T-helper 2 cell treated with Interferon-gamma antibody and Interleukin-4, amounts not matched to agents 5 μg/mL and 100 μg/mL, for 36 hours (primary cell): Measurements from ENCODE around the gene CXCL6.

Experiments used
- DNase-seq: peaks from one replicate; pipeline ENCODE4 v3.0.0; 2021; ENCODE audit warnings: low spot score
- H3K27ac Mint-ChIP-seq: one replicate; pipeline ENCODE4 v1.8.0; 2021; ENCODE audit warnings: mild to moderate bottlenecking, mixed read lengths
- H3K27me3 Mint-ChIP-seq: one replicate; pipeline ENCODE4 v1.8.0; 2021; ENCODE audit warnings: low read depth, mixed read lengths
- H3K36me3 Mint-ChIP-seq: one replicate; pipeline ENCODE4 v1.8.0; 2021; ENCODE audit warnings: low read depth, mixed read lengths
- H3K4me1 Mint-ChIP-seq: one replicate; pipeline ENCODE4 v1.8.0; 2021; ENCODE audit warnings: low read depth, mixed read lengths
- H3K4me3 Mint-ChIP-seq: one replicate; pipeline ENCODE4 v1.8.0; 2022; ENCODE audit warnings: mild to moderate bottlenecking, moderate library complexity, mixed read lengths
- H3K9me3 Mint-ChIP-seq: one replicate; pipeline ENCODE4 v1.8.0; 2021; ENCODE audit warnings: mixed read lengths

The CXCL6 gene

DNA sequence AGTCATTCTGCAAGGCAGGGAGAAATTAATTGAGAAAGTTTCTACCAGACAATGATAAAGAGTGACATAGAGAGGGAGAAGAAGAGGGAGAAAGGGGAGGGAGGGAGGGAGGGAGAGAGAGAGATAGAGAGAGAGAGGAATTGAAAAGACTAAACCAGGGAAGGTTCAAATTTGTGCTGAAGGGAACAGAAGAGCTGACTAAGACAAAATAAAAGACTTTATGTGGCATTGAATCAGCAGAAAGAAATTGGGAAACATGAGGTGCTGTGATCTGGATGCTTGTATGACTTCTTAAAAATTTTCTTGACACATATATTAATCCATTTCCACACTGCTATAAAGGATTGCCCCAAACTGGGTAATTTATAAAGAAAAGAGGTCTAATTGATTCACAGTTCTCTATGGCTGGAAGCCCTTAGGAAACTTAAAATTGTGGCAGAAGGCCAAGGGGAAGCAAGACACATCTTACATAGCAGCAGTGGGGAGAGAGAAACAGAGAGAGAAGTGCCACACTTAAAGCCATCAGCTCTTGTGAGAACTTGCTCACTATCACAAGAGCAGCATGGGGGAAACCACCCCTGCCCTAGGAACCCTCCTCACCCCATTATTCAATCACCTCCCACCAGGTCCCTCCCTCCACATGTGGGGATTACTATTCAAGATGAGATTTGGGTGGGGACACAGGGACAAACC lies 13.5 kb upstream of the CXCL6 start:
- Mint-ChIP-seq H3K27ac (no peak overlapping the region), H3K4me3 (no peak overlapping the region), H3K4me1 (no peaks in the 10 kb centered on the region), H3K27me3 (no peaks in the 10 kb centered on the region), H3K9me3 (peaks cover 6% of the 10 kb centered on the region), H3K36me3 (no peaks in the 10 kb centered on the region)
- DNase-seq: no peak

- H3K9me3 Mint-ChIP-seq: peaks cover 6% of the 10 kb centered on the region
- H3K4me1 Mint-ChIP-seq: no peaks in the 10 kb centered on the region
- DNase-seq: no peak
- H3K4me3 Mint-ChIP-seq: no peak overlapping the region
- H3K36me3 Mint-ChIP-seq: no peaks in the 10 kb centered on the region
- no peak overlapping the region for H3K27ac Mint-ChIP-seq
- no peaks in the 10 kb centered on the region for H3K27me3 Mint-ChIP-seq
Measured at GRCh38 chr4:73823760-73824159, 12.7 kb upstream of the CXCL6 start.

GRCh38 chr4:73828956-73829355 lies 7.5 kb upstream of the CXCL6 start:
- Mint-ChIP-seq H3K27me3 (peaks cover 1% of the 10 kb centered on the region), H3K36me3 (no peaks in the 10 kb centered on the region), H3K9me3 (peaks cover 6% of the 10 kb centered on the region), H3K27ac (no peak overlapping the region), H3K4me1 (no peaks in the 10 kb centered on the region), H3K4me3 (no peak overlapping the region)
- DNase-seq: no peak

- H3K4me1 Mint-ChIP-seq: no peaks in the 10 kb centered on the region
- peaks cover 6% of the 10 kb centered on the region for H3K9me3 Mint-ChIP-seq
- H3K36me3 Mint-ChIP-seq: no peaks in the 10 kb centered on the region
- H3K27me3 Mint-ChIP-seq: peaks cover 7% of the 10 kb centered on the region
- no peak overlapping the region for H3K4me3 Mint-ChIP-seq
- H3K27ac Mint-ChIP-seq: no peak overlapping the region
- no peak for DNase-seq
Measured at GRCh38 chr4:73831569-73831968, 4.9 kb upstream of the CXCL6 start.

GRCh38 chr4:73832651-73833237 lies 3.7 kb upstream of the CXCL6 start:
- peaks cover 2% of the 10 kb centered on the region for H3K4me1 Mint-ChIP-seq
- no peak overlapping the region for H3K4me3 Mint-ChIP-seq
- no peak overlapping the region for H3K27ac Mint-ChIP-seq
- H3K9me3 Mint-ChIP-seq: no peaks in the 10 kb centered on the region
- no peaks in the 10 kb centered on the region for H3K36me3 Mint-ChIP-seq
- H3K27me3 Mint-ChIP-seq: peaks cover 15% of the 10 kb centered on the region
- no peak for DNase-seq

DNA sequence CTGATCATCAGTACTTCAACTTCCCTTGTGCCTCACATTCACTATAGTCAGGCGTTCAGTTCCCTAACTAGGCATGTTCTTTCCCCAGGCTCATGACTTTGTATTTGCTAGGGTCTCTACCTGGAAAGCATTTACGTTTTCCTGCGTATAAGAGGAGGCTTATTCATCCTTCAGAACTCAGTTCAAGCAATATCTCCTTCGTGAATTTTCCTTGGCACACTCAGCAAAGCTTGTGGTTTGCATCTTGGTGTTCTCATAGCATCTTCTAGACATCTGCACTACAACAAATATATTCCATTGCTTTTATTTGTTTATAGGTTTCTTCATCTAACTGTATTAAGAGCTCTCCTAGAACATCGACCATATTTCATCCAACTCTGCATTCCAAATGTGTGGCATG lies 2.6 kb downstream of the CXCL6 start:
- Mint-ChIP-seq H3K27ac (no peak overlapping the region), H3K4me3 (no peak overlapping the region), H3K27me3 (peaks cover 27% of the 10 kb centered on the region), H3K36me3 (no peaks in the 10 kb centered on the region), H3K9me3 (no peaks in the 10 kb centered on the region), H3K4me1 (peaks cover 2% of the 10 kb centered on the region)
- DNase-seq: no peak

DNA sequence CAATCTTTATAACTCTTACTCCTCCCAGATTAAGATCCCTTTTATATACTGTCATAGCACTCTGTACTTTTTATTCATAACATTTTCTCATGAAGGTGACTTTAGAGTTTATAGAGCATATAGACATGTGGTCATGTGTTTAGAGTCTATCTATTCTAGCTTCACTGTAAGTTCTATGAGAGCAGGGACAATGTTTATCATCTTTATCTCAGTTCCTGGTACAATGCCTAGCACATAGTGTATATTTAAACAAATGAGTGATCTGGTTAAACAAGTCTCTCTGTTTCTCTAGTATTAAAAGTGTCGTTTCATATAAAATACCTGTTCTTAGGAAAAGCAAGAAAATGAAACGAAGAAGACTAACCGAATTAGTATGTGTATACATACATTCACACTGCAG lies 3.2 kb downstream of the CXCL6 start:
- H3K27me3 Mint-ChIP-seq: peaks cover 27% of the 10 kb centered on the region
- H3K9me3 Mint-ChIP-seq: no peaks in the 10 kb centered on the region
- DNase-seq: no peak
- peaks cover 2% of the 10 kb centered on the region for H3K4me1 Mint-ChIP-seq
- no peaks in the 10 kb centered on the region for H3K36me3 Mint-ChIP-seq
- H3K4me3 Mint-ChIP-seq: no peak overlapping the region
- no peak overlapping the region for H3K27ac Mint-ChIP-seq

GRCh38 chr4:73841243-73841925 lies 4.9 kb downstream of the CXCL6 start:
- peaks cover 2% of the 10 kb centered on the region for H3K4me1 Mint-ChIP-seq
- H3K27ac Mint-ChIP-seq: no peak overlapping the region
- H3K4me3 Mint-ChIP-seq: no peak overlapping the region
- no peaks in the 10 kb centered on the region for H3K9me3 Mint-ChIP-seq
- peaks cover 26% of the 10 kb centered on the region for H3K27me3 Mint-ChIP-seq
- DNase-seq: no peak
- H3K36me3 Mint-ChIP-seq: no peaks in the 10 kb centered on the region

DNA sequence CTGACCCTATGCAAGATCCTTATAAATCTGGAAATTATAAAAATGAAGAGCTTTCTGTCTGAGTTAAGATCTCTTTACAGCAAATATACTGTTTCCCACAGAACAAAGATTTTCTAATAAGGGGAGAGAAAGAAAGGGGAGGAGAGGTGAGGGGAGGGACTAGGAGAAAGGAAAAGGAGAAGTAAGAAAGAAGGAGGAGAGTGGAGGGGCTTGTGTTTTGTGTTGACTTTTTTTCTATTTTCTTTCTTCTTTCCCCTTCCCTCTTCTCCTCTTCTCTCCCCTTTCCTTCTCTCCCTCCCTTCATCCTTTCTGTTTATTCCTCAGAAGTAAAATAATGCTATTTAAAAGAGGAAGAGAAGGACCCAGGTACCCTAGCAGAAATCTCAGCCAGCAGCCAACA lies 6.2 kb downstream of the CXCL6 start:
- no peak overlapping the region for H3K4me3 Mint-ChIP-seq

GRCh38 chr4:73843369-73843768 lies 6.9 kb downstream of the CXCL6 start:
- no peaks in the 10 kb centered on the region for H3K4me1 Mint-ChIP-seq
- no peak for DNase-seq
- peaks cover 16% of the 10 kb centered on the region for H3K27me3 Mint-ChIP-seq
- H3K4me3 Mint-ChIP-seq: no peak overlapping the region
- H3K9me3 Mint-ChIP-seq: no peaks in the 10 kb centered on the region
- no peak overlapping the region for H3K27ac Mint-ChIP-seq
- H3K36me3 Mint-ChIP-seq: no peaks in the 10 kb centered on the region

More for the DNA sequence above, 6.2 kb downstream of the CXCL6 start:
- no peak overlapping the region for H3K27ac Mint-ChIP-seq
- H3K9me3 Mint-ChIP-seq: no peaks in the 10 kb centered on the region
- no peak for DNase-seq
- no peaks in the 10 kb centered on the region for H3K36me3 Mint-ChIP-seq
- H3K27me3 Mint-ChIP-seq: peaks cover 16% of the 10 kb centered on the region
- H3K4me1 Mint-ChIP-seq: no peaks in the 10 kb centered on the region

- H3K36me3 Mint-ChIP-seq: no peaks in the 10 kb centered on the region
- H3K27me3 Mint-ChIP-seq: peaks cover 13% of the 10 kb centered on the region
- H3K4me3 Mint-ChIP-seq: no peak overlapping the region
- no peak for DNase-seq
- no peaks in the 10 kb centered on the region for H3K4me1 Mint-ChIP-seq
- no peak overlapping the region for H3K27ac Mint-ChIP-seq
- no peaks in the 10 kb centered on the region for H3K9me3 Mint-ChIP-seq
Measured at GRCh38 chr4:73844345-73844744, 7.9 kb downstream of the CXCL6 start.

GRCh38 chr4:73844806-73845205 lies 8.3 kb downstream of the CXCL6 start:
- Mint-ChIP-seq H3K4me1 (no peaks in the 10 kb centered on the region), H3K27ac (no peak overlapping the region), H3K36me3 (no peaks in the 10 kb centered on the region), H3K27me3 (peaks cover 10% of the 10 kb centered on the region), H3K4me3 (no peak overlapping the region), H3K9me3 (no peaks in the 10 kb centered on the region)
- no peak for DNase-seq

GRCh38 chr4:73847526-73848182 lies 11.2 kb downstream of the CXCL6 start:
- H3K9me3 Mint-ChIP-seq: no peaks in the 10 kb centered on the region
- H3K4me1 Mint-ChIP-seq: no peaks in the 10 kb centered on the region
- H3K4me3 Mint-ChIP-seq: no peak overlapping the region
- H3K27me3 Mint-ChIP-seq: peaks cover 8% of the 10 kb centered on the region
- H3K36me3 Mint-ChIP-seq: no peaks in the 10 kb centered on the region
- no peak overlapping the region for H3K27ac Mint-ChIP-seq
- DNase-seq: no peak

DNA sequence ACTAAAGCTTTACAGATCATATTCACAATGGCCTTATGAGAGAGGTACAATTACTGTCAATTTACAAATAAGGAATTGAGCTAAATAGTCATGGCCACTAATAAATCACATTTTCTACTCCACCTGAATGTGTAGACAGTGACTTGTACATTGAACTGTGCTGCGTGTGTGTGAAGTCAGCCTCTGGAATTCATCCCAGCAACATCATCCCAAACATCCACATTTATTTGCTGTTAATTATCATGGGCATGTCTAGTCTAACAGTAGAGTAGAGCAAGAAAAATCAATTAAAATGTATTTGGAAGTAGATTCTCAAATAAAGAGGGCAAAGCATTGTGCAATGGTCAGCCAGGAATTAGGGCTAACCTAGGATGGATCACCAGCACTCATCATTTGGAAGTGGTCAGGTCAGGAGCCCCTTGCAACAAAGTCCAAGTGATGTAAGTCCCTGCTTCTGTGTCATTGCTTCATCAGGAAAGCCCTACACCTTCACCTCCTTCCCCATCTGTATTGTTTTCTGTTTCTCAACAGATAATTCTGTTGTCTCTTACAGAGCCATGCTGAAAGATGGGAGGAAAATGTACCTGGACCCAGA lies 11.8 kb downstream of the CXCL6 start:
- Mint-ChIP-seq H3K4me3 (no peak overlapping the region), H3K4me1 (no peaks in the 10 kb centered on the region), H3K27me3 (peaks cover 10% of the 10 kb centered on the region), H3K27ac (no peak overlapping the region), H3K9me3 (no peaks in the 10 kb centered on the region), H3K36me3 (no peaks in the 10 kb centered on the region)
- DNase-seq: no peak
